Pons (tissue), 1 donor: ENCODE data around the gene CACFD1.

Experiments
- DNase-seq: peaks from one replicate; pipeline ENCODE4 v3.0.0-alpha.2; 2016; ENCODE audit warnings: low spot score

Gene CACFD1

GRCh38 chr9:133483611-133484010, 23.8 kb downstream of the CACFD1 start:
- no peak for DNase-seq

GRCh38 chr9:133484671-133485437, 25.1 kb downstream of the CACFD1 start:
- no peak for DNase-seq

- no peak for DNase-seq
These were observed 25.9 kb downstream of the CACFD1 start for GRCh38 chr9:133485531-133486260.

- no peak for DNase-seq
These were observed 27.6 kb downstream of the CACFD1 start for GRCh38 chr9:133487331-133487725.

GRCh38 chr9:133488686-133489252, 29.0 kb downstream of the CACFD1 start:
- DNase-seq, result no peak

GRCh38 chr9:133489253-133490190, 29.7 kb downstream of the CACFD1 start:
- DNase-seq, result no peak

GRCh38 chr9:133490201-133490681, 30.5 kb downstream of the CACFD1 start:
- no peak for DNase-seq

GRCh38 chr9:133490865-133491655, 31.3 kb downstream of the CACFD1 start:
- no peak for DNase-seq

GRCh38 chr9:133491656-133491925, 31.8 kb downstream of the CACFD1 start:
- no peak for DNase-seq

- no peak for DNase-seq
These were observed 32.6 kb downstream of the CACFD1 start for GRCh38 chr9:133492061-133493021.

- DNase-seq, result no peak
These were observed 33.6 kb downstream of the CACFD1 start for GRCh38 chr9:133493428-133493827.

GRCh38 chr9:133493845-133494540, 34.2 kb downstream of the CACFD1 start:
- DNase-seq, result no peak

GRCh38 chr9:133494636-133495326, 35.0 kb downstream of the CACFD1 start:
- no peak for DNase-seq

GRCh38 chr9:133495327-133496293, 35.8 kb downstream of the CACFD1 start:
- no peak for DNase-seq

- no peak for DNase-seq
These were observed 37.4 kb downstream of the CACFD1 start for GRCh38 chr9:133496861-133497842.

- DNase-seq, result no peak
These were observed 39.5 kb downstream of the CACFD1 start for GRCh38 chr9:133499132-133499891.
